Epidermal melanocyte (primary cell): Measurements from ENCODE around the gene MLEC.

Experiments
- DNase-seq: peaks from one replicate; pipeline ENCODE4 v3.0.0; 2011; ENCODE audit warnings: low spot score; ENCODE audit not compliant: insufficient read length

Gene MLEC

GRCh38 chr12:120690978-120691377, 4.0 kb downstream of the MLEC start:
- no peak for DNase-seq

- DNase-seq = no peak
Measured at GRCh38 chr12:120692524-120693033, 5.6 kb downstream of the MLEC start.

DNA sequence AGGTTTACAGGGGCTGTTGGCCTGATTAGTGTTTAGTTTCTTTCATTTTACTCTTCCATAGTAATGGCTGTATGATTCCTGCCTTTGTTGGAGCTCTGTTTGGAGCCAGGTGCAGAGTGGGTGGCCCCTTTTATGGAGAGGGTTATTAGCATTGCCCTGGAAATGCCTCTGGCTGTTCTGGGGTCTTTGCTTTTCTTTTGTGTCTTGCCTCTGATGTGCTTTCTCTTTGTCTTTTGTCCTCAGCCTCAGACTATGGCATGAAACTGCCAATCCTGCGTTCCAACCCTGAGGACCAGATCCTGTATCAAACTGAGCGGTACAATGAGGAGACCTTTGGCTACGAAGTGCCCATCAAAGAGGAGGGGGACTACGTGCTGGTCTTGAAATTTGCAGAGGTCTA, 6.9 kb downstream of the MLEC start:
- DNase-seq = no peak

DNA sequence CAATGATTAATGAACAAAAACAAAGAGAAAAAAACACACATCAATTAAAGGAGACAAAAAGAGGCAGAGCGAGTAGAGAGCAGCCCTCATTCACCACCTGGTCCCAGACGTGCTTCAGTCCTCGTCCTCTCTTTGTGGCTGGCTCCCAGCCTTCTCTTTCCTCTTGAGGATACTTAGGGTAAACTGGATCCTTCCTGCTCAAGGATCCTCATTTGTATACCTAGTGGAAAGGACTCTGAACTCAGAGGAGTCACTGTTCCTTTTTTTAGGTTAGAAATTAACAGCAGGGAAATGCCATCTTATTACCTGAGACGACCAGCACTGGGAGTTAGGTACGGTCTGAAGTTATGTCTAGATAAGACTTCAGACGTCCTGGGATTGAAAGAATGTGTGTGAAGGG, 9.7 kb downstream of the MLEC start:
- DNase-seq = no peak

- no peak for DNase-seq
Measured at GRCh38 chr12:120697344-120697743, 10.4 kb downstream of the MLEC start.

DNA sequence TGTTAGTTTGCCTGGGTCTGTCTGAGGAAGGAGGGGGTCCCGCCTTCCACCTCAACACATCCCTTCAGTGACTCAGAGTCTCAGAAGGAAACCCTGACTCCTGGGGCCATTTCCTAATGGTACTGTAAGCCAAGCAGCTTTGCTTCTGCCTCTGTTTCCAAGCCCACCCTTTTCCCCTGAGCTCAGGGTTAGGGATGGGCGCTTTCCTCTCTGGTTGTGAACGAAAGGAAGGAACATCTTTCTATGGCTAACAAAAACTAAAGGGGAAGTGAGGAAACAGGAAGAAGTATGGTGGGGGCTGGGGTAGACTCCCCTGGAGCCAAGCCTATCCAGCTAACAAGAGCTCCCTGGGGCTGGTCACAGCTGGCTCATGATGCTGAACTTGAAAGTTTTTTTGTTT, 11.7 kb downstream of the MLEC start:
- no peak for DNase-seq

GRCh38 chr12:120699553-120699952, 12.6 kb downstream of the MLEC start:
- no peak for DNase-seq

DNA sequence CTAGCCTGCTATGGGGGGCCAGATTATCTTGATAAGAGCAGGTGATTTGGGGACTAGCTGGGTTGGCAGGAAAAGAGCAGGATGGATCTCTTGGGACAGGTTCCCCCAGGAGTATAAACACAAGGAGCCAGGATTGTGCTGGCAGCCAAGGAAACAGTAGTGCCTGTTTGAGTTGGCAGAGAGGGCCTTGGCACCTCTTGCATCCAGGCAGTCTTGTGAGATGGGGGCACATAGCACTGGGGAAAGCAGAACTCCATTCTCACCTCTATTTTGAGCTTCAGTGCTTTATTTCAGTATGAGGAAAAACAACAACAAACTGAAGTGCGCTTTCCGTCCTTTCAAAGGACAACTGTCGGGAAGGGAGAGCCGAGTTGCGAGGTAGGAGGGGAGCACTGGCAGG, 13.9 kb downstream of the MLEC start:
- no peak for DNase-seq

DNA sequence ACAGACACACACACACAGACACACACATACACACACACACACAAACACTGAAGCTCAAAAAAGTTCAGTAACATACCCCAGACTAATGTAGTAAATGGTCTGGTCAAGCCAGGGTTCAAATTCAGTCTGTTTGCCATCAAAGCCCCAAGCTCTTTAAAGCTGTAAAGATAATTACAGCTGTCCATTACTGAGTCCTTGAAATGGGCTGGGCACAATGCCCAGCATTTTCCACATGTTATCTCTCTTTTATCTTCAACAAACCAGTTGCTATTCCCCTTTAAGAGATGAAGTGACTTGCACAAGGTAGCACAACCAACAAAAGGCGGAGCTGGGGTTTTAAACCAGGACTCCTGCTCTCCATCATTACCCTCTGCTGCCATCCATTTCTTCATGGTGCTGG, 15.7 kb downstream of the MLEC start:
- no peak for DNase-seq

DNA sequence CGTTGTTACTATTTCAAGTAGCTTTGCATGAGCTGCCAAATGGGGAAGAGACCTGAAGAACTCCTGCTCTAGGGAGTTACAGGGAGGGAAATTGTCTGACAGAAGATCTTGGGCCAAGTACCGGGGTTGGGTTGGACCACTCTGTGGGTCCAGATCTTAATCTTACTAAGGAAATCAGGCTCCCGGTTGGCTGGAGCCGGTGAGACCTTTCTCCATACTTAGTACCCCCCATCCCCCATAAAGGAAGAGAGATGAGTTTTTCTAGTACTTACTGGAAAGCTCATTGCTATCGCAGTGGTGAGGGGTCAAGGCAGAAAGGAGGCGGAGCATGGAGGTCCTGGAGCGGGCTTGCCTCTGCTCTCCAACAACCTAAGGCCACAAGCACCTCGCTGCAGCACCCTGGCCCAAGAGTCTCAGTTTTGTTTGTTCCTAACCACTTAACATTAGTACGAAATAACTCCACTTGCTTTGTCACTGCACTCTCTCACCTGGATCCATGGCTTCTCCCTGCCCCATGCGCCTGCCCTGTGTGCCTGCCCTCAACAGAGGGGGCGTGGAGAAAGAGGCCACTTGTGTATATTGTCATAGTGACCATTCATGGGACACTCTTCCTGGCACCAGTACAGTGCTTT, 16.5 kb downstream of the MLEC start:
- DNase-seq = no peak

DNA sequence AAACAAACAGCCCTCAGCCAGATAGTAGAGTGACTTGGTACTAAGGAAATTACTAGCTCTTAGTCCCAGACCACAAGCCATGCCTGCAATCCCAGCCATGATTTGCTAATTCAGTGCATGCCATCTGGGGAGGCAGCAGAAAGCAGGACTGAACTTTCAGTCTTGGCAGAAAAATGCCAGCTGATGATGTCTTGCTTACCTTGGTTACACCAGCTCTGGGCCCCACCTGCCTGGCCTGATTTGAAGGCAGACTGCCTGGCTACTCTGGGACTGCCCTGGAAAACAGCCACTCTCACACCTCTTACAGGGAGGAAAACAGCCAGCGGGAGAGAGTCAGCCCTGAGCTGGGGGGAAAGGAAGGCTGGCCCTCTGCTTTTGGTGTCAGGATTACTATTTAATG, 18.7 kb downstream of the MLEC start:
- DNase-seq = no peak

DNA sequence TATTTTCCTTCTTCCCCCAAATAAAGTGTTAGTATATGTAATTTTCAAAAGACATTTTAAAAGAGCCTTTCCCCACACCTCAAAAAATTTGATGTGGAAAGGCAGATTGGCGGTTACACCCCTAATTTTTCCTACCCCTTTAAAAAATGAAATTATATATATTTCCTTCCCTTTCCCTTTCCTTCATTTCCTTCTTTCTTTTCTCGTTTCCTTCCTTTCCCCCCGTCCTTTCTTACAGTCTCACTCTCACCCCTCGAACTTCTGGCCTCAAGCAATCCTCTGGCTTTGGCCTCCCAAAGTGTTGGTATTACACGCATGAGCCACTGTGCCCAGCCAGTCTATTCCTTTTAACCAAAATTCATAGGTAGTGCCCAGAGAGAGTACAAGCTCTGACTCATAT, 19.1 kb downstream of the MLEC start:
- DNase-seq = no peak

DNA sequence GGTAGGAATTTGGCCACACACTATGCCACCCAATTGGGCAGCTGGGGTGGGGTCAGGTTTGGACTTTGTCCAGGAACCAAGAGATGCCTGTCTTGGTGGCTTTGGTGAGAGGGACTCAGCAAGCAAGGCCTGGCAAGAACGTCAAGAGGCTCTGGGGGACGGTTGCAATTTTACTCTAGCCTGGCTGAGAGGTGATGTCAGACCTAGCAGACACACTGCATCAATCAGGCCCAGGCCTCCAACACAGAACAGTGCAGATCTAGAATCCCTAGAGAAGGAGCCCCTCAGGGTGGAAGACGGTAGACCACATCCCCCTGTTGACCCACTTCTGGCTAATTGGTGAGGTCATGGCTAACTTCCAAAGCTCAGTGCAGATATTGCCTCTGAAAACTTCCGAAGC, 21.7 kb downstream of the MLEC start:
- no peak for DNase-seq

GRCh38 chr12:120710031-120710804, 23.3 kb downstream of the MLEC start, which contains the start of gene UNC119B:
Gene UNC119B (plus strand): TSS chr12:120710458. CDS start chr12:120710475, 17 bp downstream.
- DNase-seq = peak; percentile 86

DNA sequence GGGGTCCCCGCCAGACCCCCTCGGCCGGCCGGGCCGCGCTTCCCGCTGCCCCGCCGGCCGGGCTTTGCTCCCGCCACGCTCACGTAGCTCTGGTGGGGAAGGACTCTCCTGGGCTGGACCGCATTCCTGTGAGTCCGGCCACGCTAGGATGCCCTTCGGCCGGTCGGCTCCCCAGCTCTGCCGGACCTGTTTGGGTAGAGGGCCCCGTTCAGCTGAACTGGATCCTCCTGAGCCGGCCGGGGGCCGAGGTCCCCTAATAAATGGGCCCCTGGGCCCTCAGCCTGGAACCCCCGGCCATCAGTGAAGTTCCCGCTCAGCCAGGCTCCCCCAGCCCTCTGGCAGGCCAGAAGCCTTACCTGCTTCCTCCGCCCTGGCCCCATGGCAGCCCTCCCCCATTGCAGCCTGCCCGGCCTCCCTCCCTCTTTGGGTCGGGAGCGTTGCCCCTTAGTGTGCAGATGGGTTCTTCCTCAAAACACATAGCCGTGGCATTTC, 23.9 kb downstream of the MLEC start:
- no peak for DNase-seq

DNA sequence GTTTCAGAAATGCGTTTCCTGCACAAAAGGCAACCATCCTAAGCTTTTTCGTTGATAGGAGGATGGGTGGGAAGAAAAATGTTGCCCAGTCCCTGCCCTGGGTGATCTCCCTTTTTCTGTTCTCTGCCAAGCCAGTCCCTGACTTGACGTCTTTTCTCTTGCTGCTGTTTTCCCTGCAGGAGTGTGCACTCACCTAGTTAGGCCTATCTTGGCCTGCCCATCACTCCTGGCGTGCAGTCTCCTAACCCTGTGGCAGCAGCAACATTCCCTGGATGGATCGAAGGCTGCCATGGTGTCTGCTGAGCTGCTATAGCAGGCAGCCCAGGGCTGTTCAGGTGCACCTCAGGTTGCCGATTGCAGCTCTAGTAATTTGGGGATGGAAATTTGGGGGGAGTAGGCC, 24.5 kb downstream of the MLEC start:
- no peak for DNase-seq

GRCh38 chr12:120712610-120713009, 25.7 kb downstream of the MLEC start:
- no peak for DNase-seq

DNA sequence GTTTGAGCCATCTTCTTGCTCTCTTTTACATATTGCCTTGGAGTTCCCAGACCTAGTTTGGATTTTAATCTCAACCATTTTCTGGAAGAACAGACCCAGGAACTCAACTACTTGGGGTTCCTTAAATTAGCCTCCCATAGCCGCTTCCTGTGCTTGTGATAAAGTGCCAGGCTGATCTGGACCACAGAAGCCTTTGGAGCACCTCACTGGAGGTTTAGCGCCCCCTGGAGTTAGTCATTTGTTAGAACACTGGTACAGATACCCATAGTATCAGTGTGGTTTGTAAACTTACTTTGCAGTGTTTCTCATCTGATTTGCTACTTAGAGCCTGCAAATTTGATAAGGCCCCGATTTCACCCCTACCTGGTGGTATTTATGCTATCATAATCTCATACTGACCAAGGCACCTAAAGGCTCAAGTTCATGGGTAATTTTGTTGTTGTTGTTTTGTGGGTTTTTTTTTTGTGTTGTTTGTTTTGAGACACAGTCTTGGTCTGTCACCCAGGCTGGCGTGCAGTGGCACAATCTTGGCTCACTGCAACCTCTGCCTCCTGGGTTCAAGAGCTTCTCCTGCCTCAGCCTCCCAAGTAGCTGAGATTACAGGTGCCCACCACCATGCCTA, 27.0 kb downstream of the MLEC start:
- DNase-seq = peak; percentile 89

DNA sequence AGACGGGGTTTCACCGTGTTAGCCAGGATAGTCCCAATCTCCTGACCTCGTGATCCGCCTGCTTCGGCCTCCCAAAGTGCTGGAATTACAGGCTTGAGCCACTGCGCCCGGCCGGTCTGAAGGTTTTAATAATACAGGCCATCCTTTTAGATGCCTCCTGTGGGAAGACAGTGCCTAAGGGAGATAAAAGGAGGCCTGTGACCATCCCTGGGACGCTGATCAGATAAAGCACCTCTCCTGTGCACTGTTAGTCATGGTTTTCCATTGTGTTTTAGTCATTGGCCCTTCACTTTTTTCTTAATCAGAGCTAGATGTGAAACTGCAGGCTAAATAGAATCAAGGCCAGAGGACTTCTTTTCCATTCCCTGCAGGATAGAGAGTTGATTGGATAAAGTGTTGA, 31.1 kb downstream of the MLEC start:
- DNase-seq = no peak

GRCh38 chr12:120719072-120719471, 32.1 kb downstream of the MLEC start:
- no peak for DNase-seq

- no peak for DNase-seq
Measured at GRCh38 chr12:120719496-120720233, 32.7 kb downstream of the MLEC start.
